EL (cell line): Measurements from ENCODE around the gene GABBR2.
"Not testable (repeated sequence)": the region's sequence is repeated elsewhere in the genome, so short reads cannot be mapped to it uniquely, and the experiment has no call there.

ENCODE experiments used
- DNase-seq: peaks from one replicate; pipeline ENCODE4 v3.0.0-alpha.2; 2016

Gene GABBR2

GRCh38 chr9:98591696-98592095 is 117.0 kb downstream of the GABBR2 start:
- DNase-seq, result no peak

- no peak for DNase-seq
Measured at GRCh38 chr9:98590101-98590500, 118.6 kb downstream of the GABBR2 start.

- no peak for DNase-seq
Measured at GRCh38 chr9:98589102-98589501, 119.6 kb downstream of the GABBR2 start.

GRCh38 chr9:98584853-98585438 is 123.8 kb downstream of the GABBR2 start:
- not testable (repeated sequence) for DNase-seq

DNA sequence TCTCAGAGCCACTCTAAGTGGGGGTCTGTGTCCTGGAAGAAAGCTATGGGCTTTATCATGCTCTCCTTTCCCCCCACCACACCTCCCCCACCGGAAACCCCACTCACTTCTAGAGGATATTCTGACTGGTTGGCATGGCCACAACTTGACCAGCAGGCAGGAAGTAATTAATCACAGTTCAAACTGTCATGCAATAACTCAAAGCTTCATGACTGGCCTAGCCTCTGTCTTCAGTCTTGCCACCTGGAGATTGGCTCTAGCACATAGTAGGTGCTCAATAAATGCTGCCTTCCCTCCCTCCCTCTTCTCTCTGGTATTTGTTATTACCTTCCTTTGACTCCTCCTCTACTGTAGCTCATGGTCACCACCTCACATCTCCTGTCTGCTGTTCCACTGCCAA is 124.7 kb downstream of the GABBR2 start:
- DNase-seq, result no peak

GRCh38 chr9:98583417-98583816 is 125.3 kb downstream of the GABBR2 start:
- no peak for DNase-seq

GRCh38 chr9:98580956-98581355 is 127.8 kb downstream of the GABBR2 start:
- DNase-seq, result no peak

GRCh38 chr9:98579700-98580099 is 129.0 kb downstream of the GABBR2 start:
- no peak for DNase-seq

GRCh38 chr9:98577446-98577845 is 131.3 kb downstream of the GABBR2 start:
- DNase-seq, result no peak

GRCh38 chr9:98576859-98577258 is 131.9 kb downstream of the GABBR2 start:
- no peak for DNase-seq

DNA sequence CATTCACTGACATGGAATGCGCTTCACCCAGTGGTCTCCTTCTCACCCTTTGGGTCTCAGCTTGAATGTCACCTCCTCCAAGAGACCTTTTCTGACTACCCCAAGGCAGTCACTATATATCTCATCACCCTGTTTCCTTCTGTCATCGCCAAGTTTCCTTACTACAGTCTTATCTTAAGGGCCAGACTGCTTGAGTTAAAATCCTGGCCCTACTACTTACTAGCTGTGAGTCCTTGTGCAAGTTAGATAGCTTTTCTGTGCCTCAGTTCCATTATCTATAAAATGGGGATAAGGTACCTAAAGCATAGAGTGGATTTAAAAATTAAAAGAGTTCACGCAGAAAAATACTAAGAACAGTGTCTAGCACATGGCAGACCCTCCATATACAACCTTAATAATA is 132.4 kb downstream of the GABBR2 start:
- DNase-seq, result no peak

- peak; percentile 76 for DNase-seq
Measured at GRCh38 chr9:98575379-98576346, 133.1 kb downstream of the GABBR2 start.

- no peak for DNase-seq
Measured at GRCh38 chr9:98573749-98574278, 134.9 kb downstream of the GABBR2 start.

DNA sequence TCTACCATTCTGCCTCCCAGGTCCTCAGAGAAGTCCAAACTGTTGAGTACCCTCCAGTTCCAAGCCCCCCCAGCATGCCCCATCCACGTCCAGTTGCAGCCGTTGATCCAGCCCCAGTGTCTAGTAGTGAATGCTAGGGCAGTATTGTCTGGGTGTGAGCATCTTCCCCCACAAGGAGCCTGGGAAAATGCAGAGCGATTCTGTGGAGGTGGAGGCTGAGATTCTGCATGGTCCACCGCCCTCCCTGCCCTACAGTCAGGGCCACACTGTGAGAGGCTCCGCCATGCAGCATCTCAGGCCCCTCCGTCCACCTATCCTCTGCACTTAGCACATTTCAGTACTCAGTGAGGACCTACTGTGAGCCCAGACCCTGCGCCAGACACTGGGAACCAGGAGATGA is 135.9 kb downstream of the GABBR2 start:
- no peak for DNase-seq

- no peak for DNase-seq
Measured at GRCh38 chr9:98572054-98572627, 136.6 kb downstream of the GABBR2 start.

GRCh38 chr9:98571643-98572042 is 137.1 kb downstream of the GABBR2 start:
- no peak for DNase-seq

GRCh38 chr9:98570663-98571440 is 137.9 kb downstream of the GABBR2 start:
- DNase-seq, result no peak

DNA sequence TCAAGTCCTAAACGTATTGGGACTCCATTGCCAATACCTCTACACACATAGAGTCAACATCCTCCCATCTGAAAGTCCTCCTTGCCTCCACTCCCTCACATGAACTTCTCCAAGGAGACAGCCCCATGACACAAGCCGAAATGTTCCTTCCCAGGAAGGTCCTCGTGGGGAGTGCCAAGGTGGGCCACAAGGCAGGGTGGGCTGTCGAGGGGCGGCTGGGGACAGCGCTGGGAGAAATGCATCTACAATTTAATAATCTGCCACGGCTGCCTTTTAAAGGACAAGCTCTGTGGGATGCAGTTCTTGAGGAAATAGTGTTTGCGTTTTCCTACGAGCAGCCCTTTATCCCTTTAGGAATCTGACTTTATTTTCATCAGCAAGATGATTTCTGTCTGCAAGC is 138.7 kb downstream of the GABBR2 start:
- no peak for DNase-seq

DNA sequence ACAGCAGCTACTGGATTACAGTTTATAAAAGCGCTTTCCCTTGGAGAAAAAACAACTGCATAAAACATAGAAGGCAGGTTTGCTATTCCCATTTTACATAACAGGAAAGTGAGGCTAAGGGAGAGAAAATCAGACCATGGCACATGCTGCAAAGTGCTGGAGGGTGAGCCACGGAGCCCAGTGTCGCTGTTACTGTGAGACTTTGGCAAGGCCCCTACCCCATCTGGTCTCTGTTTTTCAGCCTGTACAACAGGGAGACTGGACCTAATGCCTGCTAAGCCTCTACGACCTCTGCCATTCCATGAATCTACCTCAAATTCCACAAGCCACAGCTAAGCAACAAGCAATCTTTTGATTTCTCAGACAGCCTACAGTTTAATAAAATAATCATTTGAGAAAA is 139.2 kb downstream of the GABBR2 start:
- no peak for DNase-seq

GRCh38 chr9:98568909-98569469 is 139.7 kb downstream of the GABBR2 start:
- no peak for DNase-seq

DNA sequence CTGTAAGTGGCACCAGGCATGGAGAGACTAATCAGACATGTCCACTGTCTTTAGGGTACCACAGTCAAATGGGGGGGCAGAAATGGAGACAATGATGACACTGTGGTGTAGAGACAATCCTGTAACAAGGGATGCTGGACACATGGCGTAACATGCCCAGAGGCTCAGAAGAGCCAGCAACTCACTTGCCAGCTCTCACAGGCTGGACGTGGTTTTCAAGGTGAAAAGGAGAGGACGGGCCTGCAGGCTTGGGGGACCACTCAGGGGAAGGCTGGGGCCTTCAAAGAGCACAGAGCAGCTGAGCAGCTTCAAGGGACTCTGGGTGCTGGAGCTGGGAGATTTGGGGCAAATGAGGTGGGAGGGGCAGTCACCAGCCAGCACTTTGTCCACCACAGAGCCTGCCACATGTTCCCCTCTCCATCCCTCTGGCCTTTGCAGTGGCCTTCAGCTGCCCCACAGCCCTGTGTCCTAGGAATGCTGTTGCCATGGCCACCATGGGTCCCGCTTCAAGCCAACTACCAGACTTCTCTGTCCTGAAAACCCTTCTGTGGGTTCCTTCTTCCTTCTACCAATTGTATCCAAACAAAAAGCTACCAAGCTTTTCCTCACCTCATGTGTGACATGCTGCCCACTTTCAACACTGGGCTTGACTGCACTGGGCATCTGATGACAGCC is 140.4 kb downstream of the GABBR2 start:
- no peak for DNase-seq
